GM12892 (cell line): ENCODE results near the gene TUBGCP3.

ENCODE experiments used
- POLR2A ChIP-seq: IDR thresholded peaks from 2 replicates; pipeline ENCODE4 v1.6.1; 2011; ENCODE audit warnings: low read depth, low read length, control low read depth
- POLR2AphosphoS5 ChIP-seq: IDR thresholded peaks from 2 replicates; pipeline ENCODE4 v1.6.1; 2011; ENCODE audit warnings: low read depth, low read length, control low read depth

DNA sequence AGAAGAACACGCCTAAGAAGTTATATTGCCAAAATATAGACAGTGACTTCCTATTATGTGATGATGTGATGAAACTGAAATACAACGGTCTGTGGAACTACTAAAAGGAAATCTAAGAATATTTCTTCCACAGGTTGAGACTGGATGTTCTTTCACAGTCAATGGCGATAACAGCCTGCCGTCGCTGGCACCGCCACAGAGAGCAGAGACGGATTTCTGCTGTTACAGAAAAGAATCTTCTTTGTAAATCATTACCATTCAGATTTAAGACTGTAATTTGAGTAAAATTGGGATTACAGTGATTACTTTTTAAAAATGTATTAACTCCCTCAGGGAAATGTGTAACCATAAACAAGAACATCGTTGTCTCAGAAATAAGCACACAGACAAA, 100.8 kb downstream of the TUBGCP3 start:
- TF ChIP-seq POLR2A (no peak), POLR2AphosphoS5 (no peak)
